Measurements from ENCODE around the gene CARS2.

GRCh38 chr13:110715395-110716246 lies 9.7 kb upstream of the CARS2 start:
- TF ChIP-seq CTCF (IDR thresholded peaks at IDR 0.05; ENCODE audit: insufficient read depth, low read length, poor library complexity, severe bottlenecking) (no peak), EZH2phosphoT487 (conservative IDR thresholded peaks at IDR 0.05; ENCODE audit: low read length) (no peak)
